Endothelial cell of umbilical vein (primary cell): ENCODE data around the gene DGUOK. TPM values are rescaled to one million over a fixed set of nuclear protein-coding genes. Genes with fewer than 3 reads are reported as not detected.

Experiments
- BruUV-seq: library from RNA; stranded (reverse); fragments of 400-500 nt; replicated peaks from 2 replicates; lab custom pipeline; 2021; lab: Mats Ljungman, UMichigan
- CTCF ChIA-PET: fragments of 300-600, 350-600 bp; sonication (Branson Sonifier 250); formaldehyde crosslinking; loops from one replicate; lab custom pipeline; 2021; ENCODE audit warnings: antibody characterized with exemption, inconsistent platforms; lab: Charles Lee
- POLR2A ChIA-PET: fragments of 300-600, 350-600 bp; sonication (Branson Sonifier 250); formaldehyde crosslinking; loops from one replicate; lab custom pipeline; 2021; ENCODE audit warnings: antibody characterized with exemption, inconsistent platforms; lab: Charles Lee
- DNase-seq: peaks from one replicate; pipeline ENCODE4 v3.0.0-alpha.2; 2011; ENCODE audit warnings: low read depth, low spot score
- FAIRE-seq: peaks from 2 replicates; lab custom pipeline; 2011; peaks lifted over from hg19 to GRCh38; lab: Jason Lieb, UNC
- H2AFZ ChIP-seq: 2 replicates; pipeline ENCODE4 v1.6.0; 2012; ENCODE audit warnings: low read depth, low read length, control low read depth, inconsistent platforms
- H3K27ac ChIP-seq: 2 replicates; pipeline ENCODE4 v1.5.1; 2011; ENCODE audit warnings: low read depth, mild to moderate bottlenecking, control low read depth, low read length, moderate library complexity; ENCODE audit not compliant: insufficient read depth
- H3K27me3 ChIP-seq, 2 experiments: 2 replicates each; pipeline versions ENCODE4 v1.6.0 to v1.6.1; 2011; ENCODE audit warnings: low read length in 2 of 2, mixed read lengths in 1 of 2; ENCODE audit not compliant: control insufficient read depth in 2 of 2, insufficient read depth in 2 of 2
- H3K36me3 ChIP-seq, 2 experiments: 2 replicates in 1 of 2; 3 replicates in 1 of 2; pipeline ENCODE4 v1.5.1; 2011; ENCODE audit warnings: low read length in 2 of 2, mild to moderate bottlenecking in 1 of 2, moderate library complexity in 1 of 2; ENCODE audit not compliant: control insufficient read depth in 2 of 2, insufficient read depth in 2 of 2; ENCODE audit errors: extremely low read depth in 1 of 2
- H3K4me1 ChIP-seq: 3 replicates; pipeline ENCODE4 v1.5.1; 2011; ENCODE audit warnings: mild to moderate bottlenecking, low read length; ENCODE audit not compliant: control insufficient read depth, insufficient read depth; ENCODE audit errors: extremely low read depth
- H3K4me2 ChIP-seq: 2 replicates; pipeline ENCODE4 v1.6.1; 2011; ENCODE audit warnings: low read length, control low read depth, mixed read lengths; ENCODE audit not compliant: insufficient read depth
- H3K4me3 ChIP-seq, 3 experiments: fragments of 200-600 bp in 1 of 3; sonication (generic), shearing (Covaris generic) in 1 of 3; replicated peaks in 1 of 3; 2 replicates each; pipeline ENCODE4 v1.5.1; 2011 to 2016; ENCODE audit warnings: control low read depth in 3 of 3, low read length in 3 of 3, mild to moderate bottlenecking in 2 of 3, inconsistent platforms in 1 of 3, low read depth in 1 of 3, moderate library complexity in 1 of 3; ENCODE audit not compliant: insufficient read depth in 1 of 3
- H3K79me2 ChIP-seq: 2 replicates; pipeline ENCODE4 v1.6.0; 2012; ENCODE audit warnings: low read length, inconsistent platforms; ENCODE audit not compliant: control insufficient read depth, insufficient read depth
- H3K9ac ChIP-seq: replicated peaks from 2 replicates; pipeline ENCODE3; 2011; ENCODE audit warnings: low read length, control low read depth; ENCODE audit not compliant: insufficient read depth; ENCODE audit errors: extremely low read depth
- H3K9me1 ChIP-seq: replicated peaks from 3 replicates; pipeline ENCODE4 v1.6.0; 2011; ENCODE audit warnings: mild to moderate bottlenecking, low read length; ENCODE audit not compliant: control insufficient read depth, insufficient read depth; ENCODE audit errors: extremely low read depth
- H3K9me3 ChIP-seq: replicated peaks from 2 replicates; pipeline ENCODE4 v1.5.1; 2012; ENCODE audit warnings: low read length, inconsistent platforms; ENCODE audit not compliant: control insufficient read depth, insufficient read depth
- H4K20me1 ChIP-seq: replicated peaks from 2 replicates; pipeline ENCODE3; 2011; ENCODE audit warnings: mild to moderate bottlenecking, low read length; ENCODE audit not compliant: control insufficient read depth, insufficient read depth; ENCODE audit errors: extremely low read depth
- CTCF ChIP-seq, 2 donors: IDR thresholded peaks; 1 replicate in 1 of 2; 2 replicates in 1 of 2; pipeline ENCODE4 v1.5.1; 2011; ENCODE audit warnings: low read length in 2 of 2, mild to moderate bottlenecking in 2 of 2, moderate library complexity in 2 of 2, control low read depth in 1 of 2, inconsistent platforms in 1 of 2, low read depth in 1 of 2; ENCODE audit not compliant: insufficient read depth in 1 of 2; ENCODE audit errors: extremely low read depth in 1 of 2
- EZH2 ChIP-seq: IDR thresholded peaks from 2 replicates; pipeline ENCODE4 v1.6.1; 2012; ENCODE audit warnings: borderline replicate concordance, low read depth, mild to moderate bottlenecking, moderate library complexity, low read length, inconsistent platforms; ENCODE audit not compliant: severe bottlenecking
- FOS ChIP-seq: IDR thresholded peaks from 2 replicates; pipeline ENCODE4 v1.6.1; 2011; ENCODE audit warnings: mild to moderate bottlenecking, low read length, moderate library complexity, borderline replicate concordance; ENCODE audit not compliant: insufficient read depth
- GATA2 ChIP-seq: IDR thresholded peaks from 2 replicates; pipeline ENCODE4 v1.7.0; 2011; ENCODE audit warnings: low read depth, mild to moderate bottlenecking, moderate library complexity, mixed read lengths, low read length; ENCODE audit not compliant: insufficient read length, insufficient read depth
- JUN ChIP-seq: IDR thresholded peaks from 2 replicates; pipeline ENCODE4 v1.6.1; 2011; ENCODE audit warnings: borderline replicate concordance, low read depth; ENCODE audit not compliant: insufficient read length, insufficient read depth
- MYC ChIP-seq: IDR thresholded peaks from one replicate; pipeline ENCODE4 v1.6.1; 2011; ENCODE audit warnings: mild to moderate bottlenecking, low read depth, low read length
- POLR2A ChIP-seq: IDR thresholded peaks from 2 replicates; pipeline ENCODE4 v1.6.1; 2012; ENCODE audit warnings: low read depth, mild to moderate bottlenecking, control low read depth, low read length
- POLR2AphosphoS5 ChIP-seq: IDR thresholded peaks from 2 replicates; pipeline ENCODE4 v1.6.1; 2012; ENCODE audit warnings: low read depth, mild to moderate bottlenecking, control low read depth, low read length, moderate library complexity; ENCODE audit not compliant: insufficient read depth
- dilution Hi-C: fragments of 300-500 bp; cut with MboI; formaldehyde crosslinking; loops from one replicate; pipeline ENCODE4 v1.15.0; 2019; ENCODE audit warnings: low sequenced_read_pairs; ENCODE audit not compliant: extremely low pct_ligation_motif_present
- intact Hi-C: fragments of 100-400 bp; cut with micrococcal nuclease; formaldehyde crosslinking; loops from one replicate; pipeline ENCODE4 v1.10.0; 2022
- polyA plus RNA-seq, 4 experiments: library from polyadenylated mRNA; depleted of rRNA in 3 of 4; stranded (reverse) in 3 of 4; unstranded in 1 of 4; fragments of >200 nt; gene quantifications; 2 replicates each; pipeline versions ENCODE4 v1.2.1 to v1.2.3, GENCODE V29; 2011 to 2012; ENCODE audit warnings: missing spikeins in 1 of 4
- total RNA-seq: library from RNA; stranded (reverse); gene quantifications from 2 replicates; pipeline ENCODE4 v1.2.3, GENCODE V29; 2021
- TF ChIP-seq, protein P1 (sequence below): IDR thresholded peaks from 2 replicates; pipeline ENCODE4 v1.6.1; 2011; ENCODE audit not compliant: insufficient read depth, insufficient read length

The DGUOK gene
- total and polyA plus RNA-seq, 2 donors (not counting 3 experiments of a cell fraction or from before 2014, with no cell fraction given), result 51.8 to 77.5 TPM

GRCh38 chr2:73933194-73933593, 6.5 kb downstream of the DGUOK start:
- Histone ChIP-seq H3K4me3 (no peak overlapping the region), H3K9me3 (no peaks in the 10 kb centered on the region), H3K27ac (no peak overlapping the region), H3K4me1 (peaks cover 10% of the 10 kb centered on the region), H3K4me2 (no peak overlapping the region), H3K27me3 (no peaks in the 10 kb centered on the region), H2AFZ (no peak overlapping the region), H3K9ac (no peak overlapping the region), H3K36me3 (peaks cover 0 to 3% of the 10 kb centered on the region in 2 experiments), H3K79me2 (peaks cover 66% of the 10 kb centered on the region), H4K20me1 (peaks cover 3% of the 10 kb centered on the region), H3K9me1 (no peaks in the 10 kb centered on the region)
- no peak for DNase-seq
- TF ChIP-seq FOS, result no peak
- TF ChIP-seq EZH2, result no peak
- TF ChIP-seq POLR2A, result no peak
- no peak for TF ChIP-seq GATA2
- TF ChIP-seq POLR2AphosphoS5, result no peak
- TF ChIP-seq, protein P1, sequence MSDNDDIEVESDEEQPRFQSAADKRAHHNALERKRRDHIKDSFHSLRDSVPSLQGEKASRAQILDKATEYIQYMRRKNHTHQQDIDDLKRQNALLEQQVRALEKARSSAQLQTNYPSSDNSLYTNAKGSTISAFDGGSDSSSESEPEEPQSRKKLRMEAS, result no peak
- TF ChIP-seq MYC, result no peak
- no peak for TF ChIP-seq JUN
- no peak for TF ChIP-seq CTCF (IDR thresholded peaks at IDR 0.05; ENCODE audit: extremely low read depth in 1 of 2, insufficient read depth in 1 of 2, low read depth in 1 of 2, low read length in 2 of 2)
- BruUV-seq, result no TSS peak
- no peak for FAIRE-seq
- POLR2A ChIA-PET, result no interaction called here
- intact Hi-C loops, result no loop called here
- dilution Hi-C loops, result no loop called here
- CTCF ChIA-PET, result interaction anchor here (1.3 kb wide), 1 partner anchor 106 kb away, joined by 5 read pairs; no protein-coding TSS in a partner anchor
